ENCODE results near the gene MISP3.

Gene MISP3

DNA sequence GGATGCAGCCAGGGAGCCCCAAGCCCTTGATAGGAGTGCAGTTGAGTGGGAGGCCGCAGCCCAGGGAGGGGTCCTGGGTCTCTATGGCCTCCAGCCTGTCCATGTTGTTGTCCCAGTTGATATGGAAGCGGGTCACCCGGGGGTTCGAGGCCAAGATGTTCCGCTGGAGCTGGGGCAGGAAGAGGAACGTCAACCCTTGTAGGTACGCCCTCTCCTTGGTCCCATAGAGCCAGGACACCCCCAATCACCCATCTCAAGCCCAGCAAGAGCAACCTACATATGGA lies 47.9 kb downstream of the MISP3 start:
- TF ChIP-seq, protein P1, sequence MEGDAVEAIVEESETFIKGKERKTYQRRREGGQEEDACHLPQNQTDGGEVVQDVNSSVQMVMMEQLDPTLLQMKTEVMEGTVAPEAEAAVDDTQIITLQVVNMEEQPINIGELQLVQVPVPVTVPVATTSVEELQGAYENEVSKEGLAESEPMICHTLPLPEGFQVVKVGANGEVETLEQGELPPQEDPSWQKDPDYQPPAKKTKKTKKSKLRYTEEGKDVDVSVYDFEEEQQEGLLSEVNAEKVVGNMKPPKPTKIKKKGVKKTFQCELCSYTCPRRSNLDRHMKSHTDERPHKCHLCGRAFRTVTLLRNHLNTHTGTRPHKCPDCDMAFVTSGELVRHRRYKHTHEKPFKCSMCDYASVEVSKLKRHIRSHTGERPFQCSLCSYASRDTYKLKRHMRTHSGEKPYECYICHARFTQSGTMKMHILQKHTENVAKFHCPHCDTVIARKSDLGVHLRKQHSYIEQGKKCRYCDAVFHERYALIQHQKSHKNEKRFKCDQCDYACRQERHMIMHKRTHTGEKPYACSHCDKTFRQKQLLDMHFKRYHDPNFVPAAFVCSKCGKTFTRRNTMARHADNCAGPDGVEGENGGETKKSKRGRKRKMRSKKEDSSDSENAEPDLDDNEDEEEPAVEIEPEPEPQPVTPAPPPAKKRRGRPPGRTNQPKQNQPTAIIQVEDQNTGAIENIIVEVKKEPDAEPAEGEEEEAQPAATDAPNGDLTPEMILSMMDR (conservative IDR thresholded peaks at IDR 0.05), result no peak
- H3K27ac ChIP-seq, result peak overlapping the region; percentile 91

DNA sequence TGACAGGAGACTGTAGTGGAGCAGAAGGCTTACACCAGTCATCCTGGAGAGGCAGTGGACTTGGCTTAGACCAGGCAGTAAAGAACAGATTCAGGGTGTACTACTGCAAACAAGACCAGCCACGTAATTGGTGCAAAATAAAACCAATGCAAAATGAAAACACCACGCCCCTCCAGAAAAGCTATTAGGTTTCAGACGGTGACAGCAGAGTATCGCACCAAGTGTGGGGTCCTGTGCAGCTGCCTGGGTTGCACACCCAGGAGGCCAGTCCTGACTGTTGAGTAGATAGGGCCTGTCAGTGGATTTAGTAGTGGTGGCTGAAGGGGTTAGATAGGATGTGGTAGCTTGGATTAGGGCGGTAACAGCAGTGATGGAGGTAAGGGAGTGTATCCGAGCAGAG lies 50.3 kb downstream of the MISP3 start:
- TF ChIP-seq, protein P1 (conservative IDR thresholded peaks at IDR 0.05), result no peak
- no peak overlapping the region for H3K27ac ChIP-seq
